Measurements from ENCODE around the gene KLK14. TPM values are rescaled to one million over a fixed set of nuclear protein-coding genes. Genes with fewer than 3 reads are reported as not detected.

KLK14 gene
- total and polyA plus RNA-seq, 2 of the 8 experiments (the other 6 are each of a cell fraction or from before 2014, with no cell fraction given) = 0.09 to 1.2 TPM

GRCh38 chr19:51123381-51123800, 40.7 kb upstream of the KLK14 start:
- Histone ChIP-seq H3K9ac (replicated peaks in 1 of 4; ENCODE audit: extremely low read depth in 1 of 4, low read depth in 3 of 4, low read length in 3 of 4) (no peak overlapping the region), H4K91ac (replicated peaks; ENCODE audit: insufficient read length, low read length) (no peak overlapping the region)
- no peak for FAIRE-seq

More at GRCh38 chr19:51123381-51123800, 40.7 kb upstream of the KLK14 start:
- Histone ChIP-seq H4K5ac (ENCODE audit: insufficient read length, low read depth, low read length) (no peak overlapping the region), H2BK5ac (ENCODE audit: low read depth, low read length) (no peak overlapping the region), H3K23me2 (ENCODE audit: low read depth, low read length) (no peaks in the 10 kb centered on the region; the same call in 1 of the 2 replicates), H3K18ac (ENCODE audit: extremely low read depth, low read length) (no peak overlapping the region), H3K27ac (ENCODE audit: low read depth, low read length) (no peak overlapping the region), H2BK12ac (ENCODE audit: low read depth, low read length) (no peak overlapping the region), H3K4me2 (ENCODE audit: insufficient read depth in 1 of 2, low read depth in 2 of 2, low read length in 2 of 2) (no peak overlapping the region), H3K4me1 (replicated peaks in 1 of 4; ENCODE audit: control insufficient read depth in 3 of 4, insufficient read depth in 4 of 4, low read length in 3 of 4) (peaks cover 0 to 2% (median 0%) of the 10 kb centered on the region in 4 experiments; a peak in 1 of 7 replicates), H3K14ac (ENCODE audit: insufficient read length) (no peak overlapping the region), H2BK20ac (ENCODE audit: low read length) (no peak overlapping the region), H3K36me3 (ENCODE audit: control insufficient read depth in 2 of 4, insufficient read depth in 4 of 4, low read length in 3 of 4) (no peaks in the 10 kb centered on the region), H4K20me1 (replicated peaks in 1 of 2; ENCODE audit: control insufficient read depth in 1 of 2, insufficient read depth in 2 of 2, low read length in 2 of 2) (no peaks in the 10 kb centered on the region), H2AK5ac (ENCODE audit: low read depth, low read length) (no peak overlapping the region), H2BK120ac (replicated peaks; ENCODE audit: low read depth, low read length) (no peak overlapping the region), H2AFZ (ENCODE audit: low read length) (no peak overlapping the region; the same call in 1 of the 2 replicates), H3K56ac (replicated peaks; ENCODE audit: insufficient read length, low read depth, low read length) (no peak overlapping the region), H3K4ac (replicated peaks; ENCODE audit: insufficient read length, low read depth, low read length) (no peak overlapping the region), H3K79me2 (ENCODE audit: control insufficient read depth in 1 of 2, insufficient read depth in 2 of 2, low read length in 2 of 2) (no peaks in the 10 kb centered on the region), H3K27me3 (replicated peaks in 1 of 4; ENCODE audit: control insufficient read depth in 3 of 4, extremely low read depth in 1 of 4, insufficient read depth in 3 of 4, low read length in 3 of 4) (no peaks in the 10 kb centered on the region; a peak in 1 of 7 replicates), H3K79me1 (ENCODE audit: low read depth, low read length) (no peaks in the 10 kb centered on the region), H2BK15ac (ENCODE audit: low read length) (no peak overlapping the region), H3K23ac (ENCODE audit: insufficient read length) (no peak overlapping the region), H3K4me3 (ENCODE audit: extremely low read depth in 1 of 4, insufficient read depth in 2 of 4, low read depth in 3 of 4, low read length in 4 of 4) (no peak overlapping the region), H4K8ac (ENCODE audit: extremely low read depth, insufficient read depth, low read length) (peak overlapping the region; percentile 43; the same call in 1 of the 2 replicates), H3K9me3 (ENCODE audit: insufficient read depth in 2 of 2, low read depth in 1 of 2, low read length in 1 of 2) (no peaks in the 10 kb centered on the region)
- POLR2A ChIA-PET (ENCODE audit: partially characterized antibody) = no interaction called here
- WGBS, 2 experiments (ENCODE audit: extremely low coverage in 1 of 2, insufficient coverage in 1 of 2, insufficient read length in 1 of 2, insufficient replicate concordance in 2 of 2, low coverage in 1 of 2, low lambda C conversion rate in 2 of 2, missing lambda C conversion rate in 1 of 2) = 90% methylated on average over 6 of the region's 6 CpGs; no CpG with 5 or more reads in 1 of the 2 experiments
- CTCF ChIA-PET (ENCODE audit: partially characterized antibody) = interaction anchor here (1.5 kb wide), 1 partner anchor 12 kb away, joined by 4 read pairs; no protein-coding TSS in a partner anchor
- no peak for TF ChIP-seq HDAC6 (IDR thresholded peaks at IDR 0.05; ENCODE audit: low read depth, low read length)
- TF ChIP-seq CTBP2 (IDR thresholded peaks at IDR 0.05; ENCODE audit: borderline replicate concordance, insufficient read depth, insufficient read length, low read length) = no peak
- no peak for TF ChIP-seq CEBPB (IDR thresholded peaks at IDR 0.05; ENCODE audit: low read depth, low read length)
- TF ChIP-seq EGR1 (IDR thresholded peaks at IDR 0.05; ENCODE audit: borderline replicate concordance, low read depth, low read length) = no peak
- no peak for TF ChIP-seq JUN (IDR thresholded peaks at IDR 0.05; ENCODE audit: low read depth, low read length)
- no peak for TF ChIP-seq KDM4A (IDR thresholded peaks at IDR 0.05; ENCODE audit: low read depth, low read length, severe bottlenecking)
- no peak for TF ChIP-seq SUZ12 (IDR thresholded peaks at IDR 0.05; ENCODE audit: low read length)
- no peak for TF ChIP-seq SIX5 (IDR thresholded peaks at IDR 0.05; ENCODE audit: low read depth, low read length)
- no peak for TF ChIP-seq RFX5 (IDR thresholded peaks at IDR 0.05; ENCODE audit: borderline replicate concordance, low read depth, low read length)
- no peak for TF ChIP-seq SRF (IDR thresholded peaks at IDR 0.05; ENCODE audit: low read depth, low read length)
- TF ChIP-seq CHD2 (IDR thresholded peaks at IDR 0.05; ENCODE audit: low read length) = no peak
- no peak for TF ChIP-seq BCL11A (IDR thresholded peaks at IDR 0.05; ENCODE audit: low read depth in 2 of 2, low read length in 2 of 2)
- TF ChIP-seq RAD21 (IDR thresholded peaks at IDR 0.05 in 1 of 2, conservative IDR thresholded peaks at IDR 0.05 in 1 of 2; ENCODE audit: low read depth in 2 of 2, low read length in 2 of 2) = no peak
- no peak for TF ChIP-seq RBBP5 (IDR thresholded peaks at IDR 0.05; ENCODE audit: borderline replicate concordance, low read depth, low read length)
- TF ChIP-seq POLR2A (IDR thresholded peaks at IDR 0.05; ENCODE audit: control extremely low read depth in 1 of 2, low read depth in 2 of 2, low read length in 2 of 2) = no peak
- DNase-seq (ENCODE audit: low read depth in 1 of 2, low spot score in 2 of 2) = no peak
